ENCODE measurements around the gene COX19. TPM values are rescaled to one million over a fixed set of nuclear protein-coding genes. Genes with fewer than 3 reads are reported as not detected.

COX19 gene
- total and polyA plus RNA-seq, 2 experiments from 2014 or later, result 11.7 to 12.6 TPM

- no peak for TF ChIP-seq STAT1 (IDR thresholded peaks at IDR 0.05; ENCODE audit: unreplicated experiment)
- no peak for TF ChIP-seq CREB1 (CRISPR knock-in tag; IDR thresholded peaks at IDR 0.05; ENCODE audit: low read depth)
- no peak for TF ChIP-seq ZNF114 (CRISPR knock-in tag; IDR thresholded peaks at IDR 0.05)
- TF ChIP-seq ETS1 (IDR thresholded peaks at IDR 0.05), result no peak
- TF ChIP-seq REST (IDR thresholded peaks at IDR 0.05; ENCODE audit: unreplicated experiment), result no peak
- TF ChIP-seq EZH2phosphoT487 (IDR thresholded peaks at IDR 0.05; ENCODE audit: unreplicated experiment), result no peak
- no peak for TF ChIP-seq JUNB (IDR thresholded peaks at IDR 0.05; ENCODE audit: unreplicated experiment)
These were observed 24.9 kb upstream of the COX19 start (continued) for GRCh38 chr7:999941-1000935.

GRCh38 chr7:999149-999879 lies 24.0 kb upstream of the COX19 start:
- Histone ChIP-seq H3K79me2 (replicated peaks; ENCODE audit: insufficient read depth) (no peaks in the 10 kb centered on the region), H3K4me1 (ENCODE audit: insufficient read depth) (no peaks in the 10 kb centered on the region), H3K9me2 (ENCODE audit: insufficient read depth) (no peaks in the 10 kb centered on the region), H3K36me3 (ENCODE audit: insufficient read depth) (no peaks in the 10 kb centered on the region), H3K4me3 (no peak overlapping the region), H3K27ac (ENCODE audit: low read depth) (0 out of 2 replicates have a peak overlapping the region, but pooled peaks have one; percentile 45), H4K20me1 (replicated peaks; ENCODE audit: insufficient read depth) (no peaks in the 10 kb centered on the region), H3K4me2 (no peak overlapping the region), H3K27me3 (ENCODE audit: insufficient read depth) (no peaks in the 10 kb centered on the region), H2AFZ (no peak overlapping the region), H3F3A (replicated peaks; ENCODE audit: low read depth) (no peaks in the 10 kb centered on the region)
- Mint-ChIP-seq H3K27me3 (ENCODE audit: insufficient read depth, low read depth, poor library complexity) (peaks cover 14% of the 10 kb centered on the region), H3K36me3 (ENCODE audit: low read depth) (no peaks in the 10 kb centered on the region; the same call in 2 of the 3 replicates), H3K9me3 (no peaks in the 10 kb centered on the region), H3K4me3 (no peak overlapping the region), H3K27ac (no peak overlapping the region), H3K4me1 (0 out of 3 replicates have a peak, but pooled peaks cover 2% of the 10 kb centered on the region)
- no peak for ATAC-seq
- DNase-seq (ENCODE audit: low spot score), result no peak
- TF ChIP-seq CTCF (conservative IDR thresholded peaks at IDR 0.05; ENCODE audit: low read depth in 2 of 2), result no peak
- TF ChIP-seq EZH2phosphoT487 (IDR thresholded peaks at IDR 0.05; ENCODE audit: unreplicated experiment), result no peak
- no peak for TF ChIP-seq EZH2 (IDR thresholded peaks at IDR 0.05; ENCODE audit: low read depth, unreplicated experiment)
- TF ChIP-seq POLR2AphosphoS5 (IDR thresholded peaks at IDR 0.05; ENCODE audit: low read depth), result no peak
